D721Med (cell line): ENCODE results near the gene PLD2.

ENCODE experiments used
- DNase-seq: peaks from one replicate; pipeline ENCODE4 v3.0.0; 2011; ENCODE audit warnings: low spot score; ENCODE audit not compliant: insufficient read length
- FAIRE-seq: peaks from 2 replicates; lab custom pipeline; 2011; peaks lifted over from hg19 to GRCh38; lab: Jason Lieb, UNC
- CTCF ChIP-seq: IDR thresholded peaks from 2 replicates; pipeline ENCODE4 v1.5.1; 2012; ENCODE audit warnings: mild to moderate bottlenecking, control low read depth; ENCODE audit not compliant: insufficient read depth; ENCODE audit errors: missing control alignments

PLD2 gene

GRCh38 chr17:4790705-4791088 lies 16.3 kb upstream of the PLD2 start:
- no peak for FAIRE-seq
- DNase-seq: no peak
- TF ChIP-seq CTCF: no peak

DNA sequence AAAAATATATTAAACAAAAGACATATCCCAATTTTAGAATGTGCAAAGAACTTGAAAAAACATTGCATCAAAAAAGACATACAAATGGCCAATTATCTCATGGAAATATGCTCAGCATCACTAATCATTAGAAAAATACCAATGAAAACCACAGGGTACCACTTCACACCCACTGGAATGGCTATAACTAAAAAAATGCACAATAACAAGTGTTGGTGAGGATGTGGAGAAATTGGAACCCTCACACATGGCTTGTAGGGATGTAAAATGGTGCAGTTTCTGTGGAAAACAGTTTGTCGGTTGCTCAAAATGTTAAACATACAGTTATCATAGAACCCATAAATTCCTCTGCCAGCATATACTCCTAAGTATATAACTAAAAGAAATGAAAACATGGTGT lies 11.8 kb upstream of the PLD2 start:
- DNase-seq (no peak), FAIRE-seq (no peak)
- TF ChIP-seq CTCF: no peak

DNA sequence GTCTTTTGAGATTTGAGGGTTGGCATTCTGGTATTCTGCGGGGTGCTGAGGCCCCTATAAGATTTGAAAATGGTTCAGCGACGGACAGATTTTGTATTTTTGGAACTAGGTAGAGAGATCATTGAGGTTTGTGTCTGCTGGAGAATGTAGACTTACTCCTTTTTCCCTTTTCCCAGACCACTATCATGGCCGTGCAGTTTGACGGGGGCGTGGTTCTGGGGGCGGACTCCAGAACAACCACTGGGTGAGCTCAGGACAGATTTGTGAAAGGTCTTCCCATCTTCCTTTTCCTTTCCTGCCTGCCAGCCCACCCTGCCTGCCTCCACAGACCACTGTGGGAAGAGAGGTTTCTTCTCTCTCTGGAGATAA lies 10.4 kb upstream of the PLD2 start:
- DNase-seq: no peak
- no peak for FAIRE-seq
- no peak for TF ChIP-seq CTCF

DNA sequence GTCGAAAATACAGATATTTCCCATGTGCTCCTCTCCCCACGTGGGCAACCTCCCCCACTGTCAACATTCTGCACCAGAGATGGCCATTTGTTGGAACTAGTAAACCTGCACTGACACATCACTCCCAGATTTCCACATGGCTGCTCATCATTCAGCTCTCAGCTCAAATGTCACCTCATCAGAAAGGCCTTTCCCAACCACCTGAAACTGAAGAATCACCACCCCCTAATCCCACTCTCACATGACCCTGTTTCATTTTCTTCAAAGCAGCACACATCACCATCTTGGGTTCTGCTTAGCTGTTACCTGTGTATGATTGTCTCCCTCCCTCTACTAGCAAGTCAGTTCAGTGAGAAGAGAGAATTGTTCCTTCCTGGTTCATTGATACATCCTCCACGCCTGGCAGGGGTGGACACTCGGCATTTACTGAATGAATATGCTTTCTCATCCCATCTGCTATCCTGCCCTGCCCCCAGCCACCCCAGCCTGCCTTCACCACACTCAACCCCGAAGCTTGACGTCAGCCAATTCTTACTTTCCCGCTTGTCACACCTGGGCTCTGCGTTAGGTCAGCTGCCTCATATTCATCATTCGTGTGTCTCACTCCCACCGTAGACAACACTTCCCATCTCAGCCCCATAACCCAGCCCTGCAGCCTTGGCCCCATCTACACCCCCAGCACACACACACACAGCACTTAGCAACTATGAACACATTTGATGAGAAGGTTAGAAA lies 6.3 kb upstream of the PLD2 start:
- no peak for TF ChIP-seq CTCF
- FAIRE-seq (no peak), DNase-seq (no peak)

DNA sequence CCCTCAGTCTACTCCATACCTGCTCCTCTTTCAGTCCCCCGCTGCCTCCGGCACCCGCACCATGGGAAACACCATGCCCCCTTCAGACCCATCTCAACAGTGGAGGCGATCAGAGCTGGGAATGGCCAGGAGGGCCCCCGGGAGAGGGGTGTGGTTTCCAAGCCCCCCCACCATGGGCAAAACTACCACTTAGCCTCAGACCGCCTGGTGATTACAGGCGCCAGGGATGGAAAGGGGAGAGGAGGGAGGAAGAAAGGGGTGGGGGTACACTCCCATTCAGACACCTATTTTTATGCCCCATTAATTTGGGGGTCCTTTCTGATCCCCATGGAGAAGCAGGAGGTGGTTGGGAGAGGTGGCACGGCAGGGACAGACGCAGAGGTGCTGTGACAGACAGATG lies 4.7 kb upstream of the PLD2 start, which contains the start of gene C17orf114:
TSS of gene C17orf114 (minus strand) at position 101 of the 400 bp plus-strand sequence.
- no peak for TF ChIP-seq CTCF
- DNase-seq (no peak), FAIRE-seq (no peak)

GRCh38 chr17:4806456-4806776 lies 536 bp upstream of the PLD2 start:
- no peak for TF ChIP-seq CTCF
- no peak for DNase-seq
- FAIRE-seq: no peak

DNA sequence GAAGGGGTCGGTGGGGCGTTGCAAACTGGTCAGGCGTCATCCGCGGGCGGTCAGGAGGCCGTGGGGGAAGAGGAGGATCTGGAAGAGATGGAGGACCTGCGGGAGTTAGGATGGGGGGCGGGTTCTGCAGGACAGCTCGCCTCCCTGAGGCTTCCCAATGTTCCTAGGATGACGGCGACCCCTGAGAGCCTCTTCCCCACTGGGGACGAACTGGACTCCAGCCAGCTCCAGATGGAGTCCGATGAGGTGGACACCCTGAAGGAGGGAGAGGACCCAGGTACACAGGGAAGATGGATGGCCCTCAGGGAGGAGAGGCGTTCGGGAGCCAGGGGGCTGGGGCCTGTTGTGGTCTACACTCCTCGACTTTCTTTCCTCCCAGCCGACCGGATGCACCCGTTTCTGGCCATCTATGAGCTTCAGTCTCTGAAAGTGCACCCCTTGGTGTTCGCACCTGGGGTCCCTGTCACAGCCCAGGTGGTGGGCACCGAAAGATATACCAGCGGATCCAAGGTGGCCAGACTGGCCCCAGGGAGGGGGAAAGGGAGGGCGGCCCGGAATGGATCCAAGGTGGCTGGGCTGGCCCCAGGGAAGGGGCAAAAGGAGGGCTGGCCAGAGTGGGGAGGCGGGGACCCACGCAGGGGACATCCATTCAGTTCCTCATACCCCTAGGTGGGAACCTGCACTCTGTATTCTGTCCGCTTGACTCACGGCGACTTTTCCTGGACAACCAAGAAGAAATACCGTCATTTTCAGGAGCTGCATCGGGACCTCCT lies 839 bp downstream of the PLD2 start:
- DNase-seq: no peak
- no peak for TF ChIP-seq CTCF
- FAIRE-seq: no peak
